GM23338 (cell line): ENCODE data around the gene ADCY7. TPM values are rescaled to one million over a fixed set of nuclear protein-coding genes. Genes with fewer than 3 reads are reported as not detected.

ENCODE experiments used
- ATAC-seq: fragments of 200-7000 bp; cut with Tn5 transposase; 3 replicates; pipeline ENCODE4 v1.9.1; 2020
- DNase-seq: peaks from one replicate; pipeline ENCODE4 v3.0.0-alpha.2; 2015; ENCODE audit warnings: low spot score
- H2AFZ ChIP-seq: fragments of 200-600 bp; sonication (generic); 2 replicates; pipeline ENCODE4 v1.8.0; 2016; ENCODE audit warnings: antibody characterized with exemption, mild to moderate bottlenecking, moderate library complexity
- H3F3A ChIP-seq: fragments of 200-600 bp; sonication (generic); replicated peaks from 2 replicates; pipeline ENCODE4 v1.8.0; 2017; ENCODE audit warnings: antibody characterized with exemption, mixed run types, low read depth
- H3K27ac ChIP-seq: fragments of 200-600 bp; sonication (generic); 2 replicates; pipeline ENCODE4 v1.6.1; 2016; ENCODE audit warnings: low read depth
- H3K27me3 ChIP-seq: fragments of 200-600 bp; sonication (generic); 2 replicates; pipeline ENCODE4 v1.8.0; 2016; ENCODE audit warnings: mild to moderate bottlenecking, mixed run types, moderate library complexity; ENCODE audit not compliant: insufficient read depth
- H3K36me3 ChIP-seq: fragments of 200-600 bp; sonication (generic); 2 replicates; pipeline ENCODE4 v1.8.0; 2016; ENCODE audit warnings: mild to moderate bottlenecking; ENCODE audit not compliant: insufficient read depth
- H3K4me1 ChIP-seq: fragments of 200-600 bp; sonication (generic); 2 replicates; pipeline ENCODE4 v1.8.0; 2016; ENCODE audit warnings: mild to moderate bottlenecking, moderate library complexity; ENCODE audit not compliant: insufficient read depth
- H3K4me2 ChIP-seq: fragments of 200-600 bp; sonication (generic); 2 replicates; pipeline ENCODE4 v1.7.1; 2017; ENCODE audit warnings: mixed run types
- H3K4me3 ChIP-seq: fragments of 200-600 bp; sonication (generic); 2 replicates; pipeline ENCODE4 v1.6.1; 2016; ENCODE audit warnings: mixed run types
- H3K79me2 ChIP-seq: fragments of 200-600 bp; sonication (generic); replicated peaks from 2 replicates; pipeline ENCODE4 v1.8.0; 2017; ENCODE audit warnings: mild to moderate bottlenecking; ENCODE audit not compliant: insufficient read depth
- H3K9me2 ChIP-seq: fragments of 200-600 bp; sonication (generic); 2 replicates; pipeline ENCODE4 v1.8.0; 2017; ENCODE audit not compliant: insufficient read depth
- H4K20me1 ChIP-seq: fragments of 200-600 bp; sonication (generic); replicated peaks from 2 replicates; pipeline ENCODE4 v1.8.0; 2017; ENCODE audit warnings: mild to moderate bottlenecking; ENCODE audit not compliant: insufficient read depth
- H3K27ac Mint-ChIP-seq: 2 replicates; pipeline ENCODE4 v1.8.0; 2020; ENCODE audit warnings: inconsistent platforms, mild to moderate bottlenecking, moderate library complexity, mixed read lengths
- H3K27me3 Mint-ChIP-seq: 3 replicates; pipeline ENCODE4 v1.8.0; 2022; ENCODE audit warnings: low read depth, mild to moderate bottlenecking, moderate library complexity, mixed read lengths, inconsistent platforms; ENCODE audit not compliant: insufficient read depth, poor library complexity
- H3K36me3 Mint-ChIP-seq: 3 replicates; pipeline ENCODE4 v1.8.0; 2021; ENCODE audit warnings: low read depth, mild to moderate bottlenecking, inconsistent platforms, moderate library complexity, mixed read lengths
- H3K4me1 Mint-ChIP-seq: 3 replicates; pipeline ENCODE4 v1.8.0; 2020; ENCODE audit warnings: mild to moderate bottlenecking, inconsistent platforms, mixed read lengths
- H3K4me3 Mint-ChIP-seq: 3 replicates; pipeline ENCODE4 v1.8.0; 2021; ENCODE audit warnings: moderate library complexity, mild to moderate bottlenecking, inconsistent platforms, mixed read lengths
- H3K9me3 Mint-ChIP-seq: 3 replicates; pipeline ENCODE4 v1.8.0; 2020; ENCODE audit warnings: moderate library complexity, mild to moderate bottlenecking, inconsistent platforms, mixed read lengths
- CREB1 ChIP-seq: fragments of 250-450 bp; sonication (Bioruptor Pico); IDR thresholded peaks from 2 replicates; pipeline ENCODE4 v1.5.0; 2020; ENCODE audit warnings: low read depth, mild to moderate bottlenecking, moderate library complexity
- CTCF ChIP-seq, 2 experiments: fragments of 200-600 bp in 1 of 2; sonication (generic) in 1 of 2; conservative IDR thresholded peaks; 2 replicates each; pipeline versions ENCODE4 v1.5.1 to v1.6.1; 2016 to 2017; ENCODE audit warnings: antibody characterized with exemption in 2 of 2, low read depth in 2 of 2, mild to moderate bottlenecking in 2 of 2, moderate library complexity in 1 of 2
- ETS1 ChIP-seq: IDR thresholded peaks from 2 replicates; pipeline ENCODE4 v1.6.1; 2016; ENCODE audit warnings: antibody characterized with exemption
- EZH2 ChIP-seq: fragments of 200-600 bp; sonication (generic); IDR thresholded peaks from one replicate; pipeline ENCODE4 v1.8.0; 2017; ENCODE audit warnings: antibody characterized with exemption, mild to moderate bottlenecking, low read depth; ENCODE audit not compliant: unreplicated experiment
- EZH2phosphoT487 ChIP-seq: fragments of 200-600 bp; sonication (generic); IDR thresholded peaks from one replicate; pipeline ENCODE4 v1.8.1; 2018; ENCODE audit warnings: antibody characterized with exemption; ENCODE audit not compliant: unreplicated experiment
- JUNB ChIP-seq: IDR thresholded peaks from one replicate; pipeline ENCODE4 v1.6.1; 2016; ENCODE audit warnings: antibody characterized with exemption; ENCODE audit not compliant: unreplicated experiment
- NANOG ChIP-seq: IDR thresholded peaks from 2 replicates; pipeline ENCODE4 v1.6.1; 2016; ENCODE audit warnings: antibody characterized with exemption, borderline replicate concordance
- POLR2AphosphoS5 ChIP-seq: IDR thresholded peaks from 2 replicates; pipeline ENCODE4 v1.6.1; 2016; ENCODE audit warnings: antibody characterized with exemption, low read depth
- REST ChIP-seq: IDR thresholded peaks from one replicate; pipeline ENCODE4 v1.6.1; 2018; ENCODE audit warnings: antibody characterized with exemption; ENCODE audit not compliant: unreplicated experiment
- STAT1 ChIP-seq: IDR thresholded peaks from one replicate; pipeline ENCODE4 v1.6.1; 2016; ENCODE audit warnings: antibody characterized with exemption; ENCODE audit not compliant: unreplicated experiment
- ZNF114 ChIP-seq: fragments of 250-450 bp; sonication (Bioruptor Pico); IDR thresholded peaks from 2 replicates; pipeline ENCODE4 v1.5.0; 2020; ENCODE audit warnings: mild to moderate bottlenecking, moderate library complexity
- ZNF331 ChIP-seq: fragments of 250-450 bp; sonication (Bioruptor Pico); IDR thresholded peaks from 2 replicates; pipeline ENCODE4 v1.5.0; 2020; ENCODE audit warnings: low read depth, mild to moderate bottlenecking, moderate library complexity
- ZNF462 ChIP-seq: fragments of 250-450 bp; sonication (Bioruptor Pico); IDR thresholded peaks from 2 replicates; pipeline ENCODE4 v1.5.0; 2020; ENCODE audit warnings: mild to moderate bottlenecking, moderate library complexity
- polyA plus RNA-seq: library from polyadenylated mRNA; unstranded; fragments of >200 nt; fragmentation: Nextera tagmentation; extraction: Ambion mirVana; gene quantifications from 2 replicates; pipeline ENCODE4 v1.2.1, GENCODE V29; 2016
- total RNA-seq: library from RNA; depleted of rRNA; stranded (reverse); fragments of >200 nt; shearing (Covaris generic); gene quantifications from 2 replicates; pipeline ENCODE4 v1.2.3, GENCODE V29; 2014

ADCY7 gene
- total and polyA plus RNA-seq, 2 experiments from 2014 or later: 2.4 to 10.5 TPM

GRCh38 chr16:50298591-50299507 lies 32.5 kb downstream of the ADCY7 start:
- Histone ChIP-seq H3K4me3 (no peak overlapping the region), H3K79me2 (no peaks in the 10 kb centered on the region), H3K36me3 (no peaks in the 10 kb centered on the region), H4K20me1 (no peaks in the 10 kb centered on the region), H2AFZ (no peak overlapping the region), H3F3A (no peaks in the 10 kb centered on the region), H3K4me2 (no peak overlapping the region), H3K27ac (no peak overlapping the region), H3K27me3 (no peaks in the 10 kb centered on the region), H3K9me2 (no peaks in the 10 kb centered on the region), H3K4me1 (no peaks in the 10 kb centered on the region)
- peaks cover 2% of the 10 kb centered on the region for H3K27me3 Mint-ChIP-seq
- H3K9me3 Mint-ChIP-seq: no peaks in the 10 kb centered on the region; the same call in 2 of the 3 replicates
- no peak overlapping the region for H3K4me3 Mint-ChIP-seq
- no peak for DNase-seq
- no peak for ATAC-seq
- no peaks in the 10 kb centered on the region for H3K36me3 Mint-ChIP-seq
- TF ChIP-seq CTCF (conservative IDR thresholded peaks at IDR 0.05; ENCODE audit: low read depth in 2 of 2) (no peak), EZH2 (no peak), POLR2AphosphoS5 (no peak), STAT1 (no peak), ZNF331 (CRISPR knock-in tag) (no peak), ETS1 (no peak), ZNF114 (no peak), JUNB (no peak), ZNF462 (CRISPR knock-in tag) (no peak), REST (no peak), NANOG (no peak), CREB1 (CRISPR knock-in tag) (no peak), EZH2phosphoT487 (no peak)
- H3K4me1 Mint-ChIP-seq: no peaks in the 10 kb centered on the region
- no peak overlapping the region for H3K27ac Mint-ChIP-seq
